Activated T-helper 9 cell treated with anti-CD3 and anti-CD28 coated beads, Interleukin-2, amount 50 U/mL, for 16 hours (primary cell): ENCODE results near the gene CDC42BPA.
"Not testable (repeated sequence)": the region's sequence is repeated elsewhere in the genome, so short reads cannot be mapped to it uniquely, and the experiment has no call there.

ENCODE experiments used
- DNase-seq: peaks from one replicate; pipeline ENCODE4 v3.0.0-alpha.2; 2020; ENCODE audit warnings: low read depth

CDC42BPA gene

GRCh38 chr1:227127891-227128290, 190.4 kb downstream of the CDC42BPA start:
- DNase-seq: no peak

- no peak for DNase-seq
These were observed 192.3 kb downstream of the CDC42BPA start for GRCh38 chr1:227125929-227126545.

DNA sequence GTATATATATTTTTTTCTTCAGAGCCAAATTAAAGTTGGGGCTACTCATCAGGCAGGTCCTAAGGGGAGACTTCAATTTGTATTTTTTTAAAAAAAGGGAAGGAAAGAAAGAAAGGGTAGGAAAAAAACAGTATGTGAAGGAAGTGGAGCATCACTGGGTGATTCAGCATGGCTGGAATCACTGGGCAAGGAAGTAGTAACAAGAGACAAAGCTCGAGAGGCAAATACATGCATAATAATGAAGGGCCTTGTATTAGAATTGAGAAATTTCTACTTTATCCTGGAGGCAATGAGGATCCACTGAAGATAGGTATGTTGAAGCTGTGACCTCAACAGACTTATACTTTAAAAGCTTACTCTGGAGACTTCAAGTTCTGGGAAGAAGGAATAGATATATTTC, 193.8 kb downstream of the CDC42BPA start:
- no peak for DNase-seq

- DNase-seq: no peak
These were observed 197.5 kb downstream of the CDC42BPA start for GRCh38 chr1:227120826-227121225.

DNA sequence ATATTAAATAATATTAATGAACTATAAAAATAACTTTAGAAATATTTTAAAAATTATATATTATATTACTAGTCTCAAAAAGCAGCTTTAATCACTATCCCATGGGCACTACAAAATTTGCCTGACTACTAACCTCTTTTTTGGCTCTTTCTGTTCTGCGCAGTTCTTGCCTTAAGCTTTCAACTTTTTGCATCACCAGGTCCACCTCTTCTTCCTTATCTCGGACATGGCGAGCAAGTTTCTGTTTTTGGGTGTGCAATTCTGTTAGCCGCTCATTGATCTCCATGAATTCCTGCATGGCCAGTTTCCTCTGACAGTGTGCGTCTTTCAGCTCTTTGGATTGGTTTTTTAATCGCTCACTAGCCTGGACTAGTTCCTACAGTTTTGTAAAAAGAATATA, 205.8 kb downstream of the CDC42BPA start:
- no peak for DNase-seq

DNA sequence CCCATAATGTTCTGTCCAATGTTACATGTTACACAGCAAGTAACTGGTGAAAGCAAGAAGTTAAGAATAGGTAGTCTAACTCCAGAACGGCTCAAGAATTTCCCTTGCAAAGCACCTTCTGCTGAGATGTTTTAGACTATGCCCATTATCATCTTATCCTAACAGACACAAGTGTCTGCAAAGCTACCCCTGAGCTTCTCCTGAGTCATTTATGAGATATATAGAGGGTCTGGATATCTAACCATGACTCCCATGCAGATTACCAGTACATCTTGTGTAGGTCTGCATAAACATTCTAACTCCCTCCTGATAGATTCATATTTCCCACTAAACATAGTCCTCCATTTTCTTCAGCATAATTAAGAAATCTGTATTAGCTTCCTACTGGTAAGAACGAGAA, 206.5 kb downstream of the CDC42BPA start:
- no peak for DNase-seq

DNA sequence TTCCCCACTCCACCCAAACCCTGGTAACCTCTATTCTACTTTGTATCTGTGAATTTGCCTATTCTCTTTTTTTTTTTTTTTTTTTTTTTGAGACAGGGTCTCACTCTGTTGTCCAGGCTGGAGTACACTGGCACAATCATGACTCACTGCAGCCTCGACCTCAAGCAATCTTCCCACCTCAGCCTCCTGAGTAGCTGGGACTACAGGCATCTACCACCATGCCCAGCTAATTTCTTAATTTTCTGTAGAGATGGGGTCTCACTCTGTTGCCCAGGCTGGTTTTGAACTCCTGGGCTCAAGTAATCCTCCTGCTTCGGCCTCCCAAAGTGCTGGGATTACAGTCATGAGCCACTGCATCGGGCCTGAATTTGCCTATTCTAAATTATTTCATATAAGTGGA, 213.0 kb downstream of the CDC42BPA start:
- not testable (repeated sequence) for DNase-seq

DNA sequence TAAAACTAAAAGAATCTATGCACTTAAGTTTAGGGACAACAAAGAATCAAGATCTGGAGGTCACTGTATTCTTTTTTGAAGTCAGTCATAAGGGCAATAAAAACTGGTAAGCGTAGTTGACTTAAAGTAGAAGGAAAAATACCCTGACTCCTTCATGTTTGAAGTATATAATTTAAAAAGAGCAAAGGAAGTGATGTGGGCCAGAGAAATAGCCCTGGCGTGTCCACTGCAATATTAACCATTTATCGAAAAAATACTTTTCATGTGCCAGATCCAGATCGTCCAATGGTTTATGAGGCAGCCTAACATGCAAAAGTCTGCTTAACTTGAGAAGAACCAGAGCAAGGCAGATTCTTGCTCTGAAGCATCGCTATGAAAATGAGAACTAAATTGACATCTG, 216.2 kb downstream of the CDC42BPA start:
- DNase-seq: no peak

- no peak for DNase-seq
These were observed 223.9 kb downstream of the CDC42BPA start for GRCh38 chr1:227094249-227094966.

- DNase-seq: no peak
These were observed 225.0 kb downstream of the CDC42BPA start for GRCh38 chr1:227093309-227093708.

DNA sequence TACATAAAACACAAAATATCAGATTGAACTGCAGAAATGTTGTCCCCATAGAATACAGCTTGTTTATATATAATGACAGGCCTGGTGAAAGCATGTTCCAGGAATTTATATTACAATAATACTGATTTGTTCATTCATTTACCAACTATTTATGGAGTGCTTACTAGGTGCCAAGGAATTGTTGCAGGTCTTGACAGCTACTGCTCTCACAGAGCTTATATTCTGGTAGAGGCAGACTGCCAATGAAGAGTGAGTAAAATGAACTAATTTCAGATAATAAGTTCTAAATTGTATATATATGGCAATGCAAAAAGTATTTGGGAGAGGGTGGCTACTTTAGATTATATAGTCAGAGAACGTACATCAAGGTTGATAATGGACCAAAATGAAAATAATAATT, 226.2 kb downstream of the CDC42BPA start:
- no peak for DNase-seq

DNA sequence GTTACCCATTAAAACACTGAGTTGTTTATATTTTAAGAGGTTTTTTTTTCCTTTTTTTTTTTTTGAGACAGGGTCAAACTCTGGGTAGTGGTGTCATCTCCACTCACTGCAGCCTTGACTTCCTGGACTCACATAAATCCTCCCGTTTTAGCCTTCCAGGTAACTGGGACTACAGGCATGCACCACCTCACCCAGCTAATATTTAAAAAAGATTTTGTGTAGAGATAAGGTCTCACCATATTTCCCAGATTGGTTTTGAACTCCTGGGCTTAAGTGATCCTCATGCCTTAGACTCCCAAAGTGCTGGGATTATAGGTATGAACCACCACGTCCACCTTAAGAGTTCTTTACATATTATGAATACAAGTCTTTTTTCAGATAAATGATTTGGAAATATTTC, 231.7 kb downstream of the CDC42BPA start:
- no peak for DNase-seq

DNA sequence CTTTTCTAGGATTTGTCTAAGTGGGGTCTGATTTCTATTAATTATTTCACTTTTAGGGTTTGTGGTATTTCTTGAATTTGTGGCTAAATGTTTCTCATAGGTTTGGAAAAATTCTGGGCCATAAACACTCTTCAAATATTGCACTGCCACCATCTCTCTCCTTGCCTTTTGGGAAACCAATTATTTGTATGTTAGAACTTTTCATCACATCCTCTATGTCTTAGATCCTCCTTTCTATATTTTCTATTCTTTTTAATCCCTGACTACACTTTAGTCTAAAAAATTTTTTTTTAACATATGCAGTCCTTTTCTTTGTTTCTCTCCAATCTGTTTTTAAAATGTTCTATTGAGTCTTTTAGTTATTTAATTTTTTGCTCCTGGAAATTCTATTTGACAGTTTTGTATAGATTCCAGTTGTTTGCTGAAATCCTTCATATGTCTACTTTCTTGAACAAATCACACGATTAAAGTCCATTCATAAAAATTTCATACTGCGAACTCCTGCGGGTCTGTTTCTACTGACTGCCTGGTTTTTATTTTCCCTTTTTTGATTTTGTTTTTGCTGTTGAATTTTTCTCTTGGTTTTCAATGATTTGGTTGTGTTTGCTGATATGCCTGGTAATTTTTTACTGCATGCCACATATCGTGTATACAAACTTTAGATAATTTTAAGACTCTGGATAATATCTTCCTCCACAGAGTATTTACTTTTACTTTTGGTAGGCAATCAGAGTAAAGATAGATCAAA, 235.1 kb downstream of the CDC42BPA start:
- DNase-seq: no peak

- no peak for DNase-seq
These were observed 240.5 kb downstream of the CDC42BPA start for GRCh38 chr1:227077783-227078182.

- no peak for DNase-seq
These were observed 244.5 kb downstream of the CDC42BPA start for GRCh38 chr1:227073786-227074185.

DNA sequence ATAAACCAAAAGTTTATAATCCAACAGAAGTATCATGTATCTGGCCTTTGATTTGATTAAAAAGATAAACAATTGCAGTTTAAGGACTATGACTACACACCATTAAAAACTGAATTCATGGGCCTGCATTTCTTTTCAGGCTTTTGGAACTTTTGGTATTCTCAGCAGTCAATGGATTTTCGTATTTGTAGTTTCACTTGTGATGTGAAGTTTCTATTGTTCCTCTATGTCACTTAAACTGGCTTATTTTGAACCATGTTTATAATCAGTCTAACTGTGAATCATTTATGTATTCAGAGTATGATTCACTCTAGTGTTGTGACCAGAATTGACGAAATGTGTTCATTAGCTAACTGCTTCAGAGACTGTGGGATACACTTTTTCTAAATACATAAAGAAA, 245.3 kb downstream of the CDC42BPA start:
- no peak for DNase-seq

DNA sequence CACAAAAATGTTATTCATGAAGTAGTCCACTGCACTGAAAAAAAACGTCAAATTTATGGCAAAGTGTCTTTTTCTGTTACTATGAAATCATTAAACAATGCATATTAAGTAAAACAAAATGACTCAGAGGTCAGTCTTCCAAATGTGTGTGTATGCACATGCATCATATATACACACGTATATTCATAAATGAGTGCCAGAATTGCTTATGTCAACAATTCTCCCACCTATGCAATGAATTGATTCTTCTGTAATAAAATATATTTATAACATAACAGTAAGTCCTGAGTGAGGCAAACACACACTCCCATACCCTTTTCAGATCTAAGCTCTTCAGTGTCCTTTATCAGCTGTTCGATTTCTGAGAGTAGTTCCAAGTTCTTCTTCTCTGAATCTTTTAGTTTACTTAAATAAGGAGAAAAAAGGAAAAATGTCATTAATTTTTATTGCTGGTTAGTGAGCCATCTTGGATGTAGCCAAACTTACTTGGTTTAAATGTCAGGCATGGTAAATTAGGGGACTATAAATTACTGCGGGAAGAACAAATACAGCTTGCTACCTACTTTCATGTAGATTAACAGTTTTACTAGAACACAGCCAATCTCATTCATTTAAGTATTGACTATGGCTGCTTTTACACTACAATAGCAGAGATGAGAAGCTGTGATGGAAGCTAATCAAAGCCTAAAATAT, 246.3 kb downstream of the CDC42BPA start:
- no peak for DNase-seq

DNA sequence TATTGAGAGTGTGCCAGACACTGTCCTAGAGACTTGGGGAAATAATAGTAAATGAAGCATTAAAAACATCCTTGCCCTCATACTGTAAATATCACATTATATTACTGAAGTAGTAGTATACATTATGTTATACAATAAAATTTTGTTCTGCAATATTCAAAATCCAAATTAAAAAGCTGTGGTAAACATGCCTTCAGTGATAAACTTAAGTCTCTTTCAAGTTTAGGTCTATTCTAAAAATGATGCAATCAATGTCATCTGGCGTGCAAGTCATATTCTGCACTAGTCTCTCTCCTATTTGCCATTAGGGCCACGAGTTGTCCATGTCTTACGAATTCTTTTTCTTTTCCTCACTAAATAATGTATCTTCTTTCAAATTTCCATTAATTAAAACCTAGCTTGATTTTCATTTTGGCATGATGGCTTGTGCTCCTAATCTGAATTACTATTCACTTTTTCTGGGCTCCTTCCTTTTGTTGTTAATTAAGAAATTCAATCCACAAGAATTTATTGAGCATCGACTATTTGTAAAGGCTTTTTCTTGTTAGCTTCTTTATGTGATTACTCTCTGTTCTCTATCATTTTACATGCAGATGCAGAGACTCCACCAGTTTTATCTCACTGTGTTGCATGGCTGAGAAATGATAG, 247.5 kb downstream of the CDC42BPA start:
- no peak for DNase-seq

DNA sequence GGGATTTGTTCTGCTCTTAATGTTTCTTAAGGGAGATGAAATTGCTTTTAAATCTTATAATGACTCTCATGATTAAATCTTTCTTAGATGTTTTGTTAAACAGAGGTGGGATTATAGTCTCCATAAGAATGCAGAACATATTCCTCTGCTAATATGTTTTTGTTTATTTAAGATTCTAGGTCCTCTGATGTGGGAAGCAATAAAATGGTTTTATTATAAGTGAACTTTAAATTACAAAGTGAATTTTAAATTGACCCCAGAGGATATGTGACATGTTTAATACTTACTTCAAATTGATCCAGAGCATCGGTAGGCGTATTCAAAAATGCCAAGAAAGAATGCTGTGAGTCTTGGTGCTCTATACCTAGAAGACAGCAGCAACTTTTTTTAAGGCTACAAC, 248.8 kb downstream of the CDC42BPA start:
- DNase-seq: no peak

DNA sequence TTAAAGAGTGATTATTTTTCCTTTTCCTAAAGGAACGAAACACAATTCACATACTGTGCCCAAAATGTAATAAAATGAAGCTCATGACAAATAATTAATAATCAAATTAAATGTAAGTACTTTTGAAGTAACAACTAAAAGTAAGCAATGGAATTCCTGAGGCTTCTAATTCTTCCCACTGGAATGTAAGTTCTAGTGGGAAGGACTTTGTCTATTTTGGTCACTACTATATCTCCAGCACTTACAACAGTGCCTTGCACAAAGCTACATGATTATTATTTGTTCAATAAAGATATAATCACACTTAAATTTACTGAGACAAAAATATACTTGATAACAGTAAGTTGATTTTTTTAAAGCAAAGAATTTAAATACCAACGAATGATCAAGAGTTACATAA, 249.4 kb downstream of the CDC42BPA start:
- DNase-seq: no peak

- DNase-seq: no peak
These were observed 251.3 kb downstream of the CDC42BPA start for GRCh38 chr1:227066999-227067398.

DNA sequence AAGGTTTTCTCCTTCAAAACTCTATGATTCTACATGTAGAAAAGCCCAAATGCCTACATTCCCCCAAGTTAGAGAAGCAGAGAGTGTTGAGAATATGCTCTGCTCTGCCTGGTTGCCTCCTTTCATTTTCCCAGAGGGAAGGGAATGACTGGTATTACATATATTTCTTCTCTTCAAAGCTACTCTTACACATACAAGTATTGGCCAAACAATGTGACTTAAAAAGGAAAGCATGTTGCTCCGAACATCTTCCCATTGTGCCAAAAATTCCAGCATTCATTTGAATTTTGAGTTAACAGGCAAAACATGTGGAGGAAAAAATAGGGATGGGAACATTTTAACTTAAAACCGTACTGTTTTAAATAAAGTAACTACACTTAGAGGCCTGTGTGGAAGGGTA, 253.0 kb downstream of the CDC42BPA start:
- no peak for DNase-seq
